NOMO-1 treated with DMSO at 0.1 percent for 48 hours (cell line): ENCODE results near the gene ERP44.
"Not testable (repeated sequence)": the region's sequence is repeated elsewhere in the genome, so short reads cannot be mapped to it uniquely, and the experiment has no call there.

Experiments used
- DNase-seq: peaks from one replicate; lab custom pipeline; 2025; ENCODE audit not compliant: unreplicated experiment; lab: John Stamatoyannopoulos, UW

The ERP44 gene

GRCh38 chr9:100101608-100102007, 2.8 kb upstream of the ERP44 start:
- no peak for DNase-seq

- DNase-seq, result no peak
These were observed 1.4 kb upstream of the ERP44 start for GRCh38 chr9:100100146-100100667.

- no peak for DNase-seq
These were observed 882 bp upstream of the ERP44 start for GRCh38 chr9:100099722-100100042.

GRCh38 chr9:100098046-100098886, 534 bp downstream of the ERP44 start:
- DNase-seq, result peak; percentile 61

- DNase-seq, result no peak
These were observed 2.4 kb downstream of the ERP44 start for GRCh38 chr9:100096378-100096916.

GRCh38 chr9:100094411-100094810, 4.4 kb downstream of the ERP44 start:
- not testable (repeated sequence) for DNase-seq

GRCh38 chr9:100092066-100092465, 6.7 kb downstream of the ERP44 start:
- DNase-seq, result no peak

- DNase-seq, result no peak
These were observed 7.2 kb downstream of the ERP44 start for GRCh38 chr9:100091650-100092049.

- DNase-seq, result no peak
These were observed 7.9 kb downstream of the ERP44 start for GRCh38 chr9:100090880-100091279.

GRCh38 chr9:100088202-100088601, 10.6 kb downstream of the ERP44 start:
- no peak for DNase-seq

GRCh38 chr9:100087218-100087617, 11.6 kb downstream of the ERP44 start:
- DNase-seq, result peak; percentile 28

GRCh38 chr9:100086097-100086635, 12.6 kb downstream of the ERP44 start:
- no peak for DNase-seq

GRCh38 chr9:100084734-100085133, 14.1 kb downstream of the ERP44 start:
- no peak for DNase-seq

- no peak for DNase-seq
These were observed 14.7 kb downstream of the ERP44 start for GRCh38 chr9:100084128-100084453.

GRCh38 chr9:100083448-100084127, 15.2 kb downstream of the ERP44 start:
- DNase-seq, result no peak

GRCh38 chr9:100082782-100083181, 16.0 kb downstream of the ERP44 start:
- DNase-seq, result no peak

- DNase-seq, result not testable (repeated sequence)
These were observed 22.5 kb downstream of the ERP44 start for GRCh38 chr9:100076256-100076655.

GRCh38 chr9:100074989-100075388, 23.8 kb downstream of the ERP44 start:
- DNase-seq, result no peak

- no peak for DNase-seq
These were observed 24.7 kb downstream of the ERP44 start for GRCh38 chr9:100074093-100074492.

- DNase-seq, result no peak
These were observed 26.0 kb downstream of the ERP44 start for GRCh38 chr9:100072805-100073204.

- DNase-seq, result no peak
These were observed 27.5 kb downstream of the ERP44 start for GRCh38 chr9:100071271-100071670.
